Right cardiac atrium (tissue), 5 donors: ENCODE data around the gene ARHGEF10L. TPM values are rescaled to one million over a fixed set of nuclear protein-coding genes. Genes with fewer than 3 reads are reported as not detected.

Experiments
- ATAC-seq, 2 donors: fragments of 200-7000 bp; cut with Tn5 transposase; one replicate each; pipeline versions ENCODE4 v1.8.0 to v1.9.1; 2020; ENCODE audit warnings: moderate library complexity in 2 of 2, mild to moderate bottlenecking in 1 of 2
- DNase-seq, 3 donors: peaks; one replicate each; pipeline ENCODE4 v3.0.0-alpha.2; 2020
- H3K27ac ChIP-seq: one replicate; pipeline ENCODE4 v1.5.1; 2013; ENCODE audit warnings: mild to moderate bottlenecking, low read length, control low read depth, moderate library complexity
- H3K27me3 ChIP-seq: one replicate; pipeline ENCODE4 v1.6.1; 2013; ENCODE audit not compliant: control insufficient read depth, insufficient read depth
- H3K4me1 ChIP-seq: one replicate; pipeline ENCODE4 v1.6.1; 2013; ENCODE audit warnings: low read length; ENCODE audit not compliant: control insufficient read depth, insufficient read depth
- H3K4me3 ChIP-seq: one replicate; pipeline ENCODE4 v1.5.1; 2013; ENCODE audit warnings: low read length, control low read depth
- H3K9me3 ChIP-seq: one replicate; pipeline ENCODE4 v1.6.1; 2013; ENCODE audit warnings: low read length; ENCODE audit not compliant: control insufficient read depth
- WGBS: extraction: QIAGEN DNeasy Blood & Tissue Kit; methylation state at CpG from one replicate; pipeline ENCODE4 v1.1.7; 2013; 5-methylcytosine and 5-hydroxymethylcytosine counted together
- intact Hi-C, 4 donors: fragments of 100-400 bp; cut with DNase I; formaldehyde crosslinking; loops; one replicate each; pipeline versions ENCODE4 v1.11.0 to v1.14.0; 2022 to 2023
- polyA plus RNA-seq: library from polyadenylated mRNA; stranded (reverse); fragments of 200-250 nt; gene quantifications from one replicate; pipeline ENCODE4 v1.2.3, GENCODE V29; 2013
- total RNA-seq, 4 donors: library from RNA; stranded (reverse); fragmentation: NEBNext Ultra II Directional; extraction: Animal tissue kit (Norgen Biotek cat#: 25700); gene quantifications; one replicate each; pipeline ENCODE4 v1.2.1, GENCODE V29; 2021
- donor health status: healthy with polysubstance abuse.
- donor health status: DM: no; HTN: yes; CAD: no.
- donor health status: DM: no; HTN: no; CAD: no.
- donor health status: DM: no; HTN: yes; CAD: no; lungs with severe emphysema.
- donor health status: DM: yes; HTN: yes; CAD: no.

ARHGEF10L gene
- total and polyA plus RNA-seq, 5 donors: 42.6 to 56.4 (median 54.0) TPM

GRCh38 chr1:17662786-17663185, 123.3 kb downstream of the ARHGEF10L start:
- ATAC-seq (no peak), DNase-seq (peak in 1 of 3 donors; percentile 54)
- no peak overlapping the region for H3K27ac ChIP-seq
- no peaks in the 10 kb centered on the region for H3K27me3 ChIP-seq
- WGBS: 84% methylated on average over 9 of the region's 9 CpGs
- H3K4me1 ChIP-seq: no peaks in the 10 kb centered on the region
- H3K4me3 ChIP-seq: no peak overlapping the region
- intact Hi-C loops: loop anchor here in 3 of 4 donors (10.0 kb wide), 2 partner anchors 162 to 242 kb away; no protein-coding TSS in a partner anchor
- H3K9me3 ChIP-seq: no peaks in the 10 kb centered on the region

GRCh38 chr1:17663646-17664045, 124.1 kb downstream of the ARHGEF10L start:
- no peaks in the 10 kb centered on the region for H3K27me3 ChIP-seq
- DNase-seq (peak in 1 of 3 donors; percentile 9), ATAC-seq (no peak)
- no peak overlapping the region for H3K27ac ChIP-seq
- H3K9me3 ChIP-seq: no peaks in the 10 kb centered on the region
- H3K4me3 ChIP-seq: no peak overlapping the region
- WGBS: 86% methylated on average over 5 of the region's 5 CpGs
- H3K4me1 ChIP-seq: no peaks in the 10 kb centered on the region
- intact Hi-C loops: loop anchor here in 3 of 4 donors (10.0 kb wide), 2 partner anchors 161 to 241 kb away; no protein-coding TSS in a partner anchor

GRCh38 chr1:17664322-17664721, 124.8 kb downstream of the ARHGEF10L start:
- ATAC-seq: no peak
- Histone ChIP-seq H3K27me3 (no peaks in the 10 kb centered on the region), H3K4me1 (no peaks in the 10 kb centered on the region), H3K9me3 (no peaks in the 10 kb centered on the region), H3K4me3 (no peak overlapping the region), H3K27ac (no peak overlapping the region)
- WGBS: 81% methylated on average over 11 of the region's 11 CpGs
- intact Hi-C loops: loop anchor here in 3 of 4 donors (10.0 kb wide), 2 partner anchors 160 to 240 kb away; no protein-coding TSS in a partner anchor
- DNase-seq: peak in 1 of 3 donors; percentile 36

- intact Hi-C loops: loop anchor here in 3 of 4 donors (10.0 kb wide), 2 partner anchors 160 to 240 kb away; no protein-coding TSS in a partner anchor
- Histone ChIP-seq H3K4me3 (no peak overlapping the region), H3K27me3 (no peaks in the 10 kb centered on the region), H3K9me3 (no peaks in the 10 kb centered on the region), H3K27ac (no peak overlapping the region), H3K4me1 (peaks cover 3% of the 10 kb centered on the region)
- WGBS: 93% methylated on average over 8 of the region's 8 CpGs
- ATAC-seq (no peak), DNase-seq (no peak)
These were observed 125.6 kb downstream of the ARHGEF10L start for GRCh38 chr1:17665054-17665453.

GRCh38 chr1:17665950-17666720, 126.6 kb downstream of the ARHGEF10L start:
- Histone ChIP-seq H3K27me3 (no peaks in the 10 kb centered on the region), H3K4me3 (no peak overlapping the region), H3K9me3 (no peaks in the 10 kb centered on the region), H3K27ac (no peak overlapping the region), H3K4me1 (peaks cover 3% of the 10 kb centered on the region)
- WGBS: 64% methylated on average over 5 of the region's 5 CpGs
- intact Hi-C loops: loop anchor here in 3 of 4 donors (10.0 kb wide), 2 partner anchors 159 to 239 kb away; no protein-coding TSS in a partner anchor
- ATAC-seq (no peak), DNase-seq (peak in 1 of 3 donors; percentile 36)

- Histone ChIP-seq H3K4me3 (no peak overlapping the region), H3K27ac (no peak overlapping the region), H3K4me1 (peaks cover 3% of the 10 kb centered on the region), H3K27me3 (no peaks in the 10 kb centered on the region), H3K9me3 (no peaks in the 10 kb centered on the region)
- ATAC-seq (peak in 1 of 2 donors; percentile 8), DNase-seq (peak in 1 of 3 donors; percentile 27)
- intact Hi-C loops: loop anchor here in 3 of 4 donors (10.0 kb wide), 2 partner anchors 157 to 237 kb away; no protein-coding TSS in a partner anchor
- 67% methylated on average over 9 of the region's 9 CpGs for WGBS
These were observed 128.1 kb downstream of the ARHGEF10L start for GRCh38 chr1:17667641-17668040.

GRCh38 chr1:17668195-17668594, 128.7 kb downstream of the ARHGEF10L start:
- H3K27me3 ChIP-seq: no peaks in the 10 kb centered on the region
- peaks cover 3% of the 10 kb centered on the region for H3K4me1 ChIP-seq
- no peak overlapping the region for H3K27ac ChIP-seq
- DNase-seq: peak in 1 of 3 donors; percentile 34
- WGBS: 85% methylated on average over 12 of the region's 12 CpGs
- no peak overlapping the region for H3K4me3 ChIP-seq
- H3K9me3 ChIP-seq: no peaks in the 10 kb centered on the region
- intact Hi-C loops: loop anchor here in 3 of 4 donors (10.0 kb wide), 2 partner anchors 157 to 237 kb away; no protein-coding TSS in a partner anchor
- no peak for ATAC-seq

- H3K4me3 ChIP-seq: no peak overlapping the region
- H3K4me1 ChIP-seq: peaks cover 3% of the 10 kb centered on the region
- H3K9me3 ChIP-seq: no peaks in the 10 kb centered on the region
- H3K27ac ChIP-seq: no peak overlapping the region
- DNase-seq (peak in 1 of 3 donors; percentile 36), ATAC-seq (no peak)
- 88% methylated on average over 20 of the region's 20 CpGs for WGBS
- intact Hi-C loops: loop anchor here in 3 of 4 donors (10.0 kb wide), 2 partner anchors 156 to 236 kb away; no protein-coding TSS in a partner anchor
- no peaks in the 10 kb centered on the region for H3K27me3 ChIP-seq
These were observed 129.2 kb downstream of the ARHGEF10L start for GRCh38 chr1:17668624-17669175.

- no peak for ATAC-seq
- H3K27ac ChIP-seq: no peak overlapping the region
- intact Hi-C loops: loop anchor here in 3 of 4 donors (10.0 kb wide), 2 partner anchors 155 to 235 kb away; no protein-coding TSS in a partner anchor
- H3K27me3 ChIP-seq: no peaks in the 10 kb centered on the region
- H3K9me3 ChIP-seq: no peaks in the 10 kb centered on the region
- H3K4me3 ChIP-seq: no peak overlapping the region
- 94% methylated on average over 9 of the region's 9 CpGs for WGBS
- DNase-seq: no peak
- H3K4me1 ChIP-seq: peaks cover 3% of the 10 kb centered on the region
These were observed 129.8 kb downstream of the ARHGEF10L start for GRCh38 chr1:17669305-17669704.

GRCh38 chr1:17669866-17670451, 130.5 kb downstream of the ARHGEF10L start:
- intact Hi-C loops: loop anchor here in 3 of 4 donors (10.0 kb wide), 3 partner anchors 155 to 245 kb away; no protein-coding TSS in a partner anchor
- Histone ChIP-seq H3K4me1 (peaks cover 3% of the 10 kb centered on the region), H3K27me3 (no peaks in the 10 kb centered on the region), H3K9me3 (no peaks in the 10 kb centered on the region), H3K4me3 (no peak overlapping the region), H3K27ac (no peak overlapping the region)
- DNase-seq: peak; percentile 32 to 81 (median 77)
- ATAC-seq: peak; percentile 50 to 53
- 77% methylated on average over 26 of the region's 26 CpGs for WGBS
